Stimulated activated CD4-positive, alpha-beta T cell treated with anti-CD3 and anti-CD28 coated beads, TNF-alpha, amount 100 ng/mL, for 48 hours (primary cell): ENCODE data around the gene INTS11.
"Not testable (repeated sequence)": the region's sequence is repeated elsewhere in the genome, so short reads cannot be mapped to it uniquely, and the experiment has no call there.

Experiments used
- DNase-seq, 3 donors: peaks; one replicate each; pipeline ENCODE4 v3.0.0-alpha.2; 2020; ENCODE audit warnings: low read depth in 3 of 3

The INTS11 gene

GRCh38 chr1:1329304-1330210, 5.1 kb upstream of the INTS11 start:
- no peak for DNase-seq

GRCh38 chr1:1328254-1328653, 3.8 kb upstream of the INTS11 start:
- DNase-seq = no peak

GRCh38 chr1:1327291-1327690, 2.8 kb upstream of the INTS11 start:
- no peak for DNase-seq

GRCh38 chr1:1326075-1326605, 1.7 kb upstream of the INTS11 start:
- DNase-seq = no peak

- no peak for DNase-seq
Observed at GRCh38 chr1:1325288-1326074, 1.0 kb upstream of the INTS11 start.

GRCh38 chr1:1324084-1324523, 356 bp downstream of the INTS11 start:
- no peak for DNase-seq

GRCh38 chr1:1322952-1323351, 1.5 kb downstream of the INTS11 start:
- no peak for DNase-seq

- DNase-seq = no peak
Observed at GRCh38 chr1:1322418-1322817, 2.0 kb downstream of the INTS11 start.

- DNase-seq = no peak
Observed at GRCh38 chr1:1321477-1321876, 3.0 kb downstream of the INTS11 start.

GRCh38 chr1:1320666-1321448, 3.6 kb downstream of the INTS11 start:
- no peak for DNase-seq

GRCh38 chr1:1319646-1319941, 4.9 kb downstream of the INTS11 start:
- no peak for DNase-seq

- DNase-seq = no peak
Observed at GRCh38 chr1:1318777-1319645, 5.4 kb downstream of the INTS11 start.

GRCh38 chr1:1318131-1318652, 6.3 kb downstream of the INTS11 start:
- no peak for DNase-seq

GRCh38 chr1:1317420-1317819, 7.0 kb downstream of the INTS11 start:
- DNase-seq = no peak

GRCh38 chr1:1316199-1316598, 8.3 kb downstream of the INTS11 start:
- DNase-seq = not testable (repeated sequence)

- DNase-seq = no peak
Observed at GRCh38 chr1:1315435-1315954, 9.0 kb downstream of the INTS11 start.

- DNase-seq = no peak
Observed at GRCh38 chr1:1314678-1315335, 9.7 kb downstream of the INTS11 start.

- no peak for DNase-seq
Observed at GRCh38 chr1:1314237-1314586, 10.2 kb downstream of the INTS11 start.

- DNase-seq = no peak
Observed at GRCh38 chr1:1313500-1314236, 10.8 kb downstream of the INTS11 start.
